ENCODE results near the gene DNAH2. TPM values are rescaled to one million over a fixed set of nuclear protein-coding genes. Genes with fewer than 3 reads are reported as not detected.

DNAH2 gene
- total and polyA plus RNA-seq, 9 of the 15 experiments (the other 6 are each of a cell fraction or from before 2014, with no cell fraction given), result 0.03 TPM; not detected in 8

DNA sequence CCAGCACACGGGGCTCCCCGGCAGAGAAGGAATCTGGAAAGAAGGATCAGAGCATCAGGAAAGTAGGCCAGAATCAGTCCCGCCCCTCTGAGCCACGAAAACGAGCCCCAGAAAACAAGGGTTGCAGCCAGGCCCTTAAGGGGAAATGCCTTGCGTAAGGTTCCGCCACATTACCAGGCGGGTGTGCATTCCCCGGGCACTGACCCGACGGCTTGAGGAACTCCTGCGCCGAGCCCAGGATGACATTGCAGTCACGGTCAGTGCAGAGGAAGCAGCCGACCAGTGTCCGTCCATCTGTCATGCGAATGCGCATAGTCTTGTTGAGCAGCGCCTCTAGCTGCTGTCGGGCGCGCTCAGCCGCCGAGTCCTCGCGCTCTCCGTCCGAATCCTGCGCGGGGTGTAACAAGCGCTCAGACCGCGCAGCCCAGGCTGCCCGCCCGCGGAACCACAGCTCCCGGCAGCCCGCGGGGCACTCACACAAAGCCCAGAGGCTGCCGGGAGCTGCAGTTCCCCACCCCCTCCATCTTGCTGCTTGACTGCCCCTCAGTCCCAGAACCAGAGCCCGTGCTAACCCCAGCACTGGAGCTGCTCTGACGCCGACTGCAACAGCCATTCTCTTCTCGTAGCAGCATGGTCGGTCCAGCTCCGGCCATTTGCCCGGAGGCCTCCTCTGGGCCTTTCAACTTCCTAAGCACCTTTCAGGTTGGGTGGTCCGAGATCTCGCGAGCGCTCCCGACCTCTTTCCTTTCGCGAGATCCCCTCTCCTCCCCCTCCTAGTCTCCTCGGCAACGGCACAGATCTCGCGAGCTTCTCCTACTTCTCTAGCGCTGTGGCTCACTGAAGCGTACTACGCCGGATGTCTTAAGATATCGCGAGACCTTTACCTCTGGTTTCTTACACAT lies 139.5 kb downstream of the DNAH2 start, which contains the start of gene NAA38 (continued):
- TF ChIP-seq HOXB6 (CRISPR knock-in tag; IDR thresholded peaks at IDR 0.05; ENCODE audit: borderline replicate concordance) (no peak), SIX5 (IDR thresholded peaks at IDR 0.05; ENCODE audit: borderline replicate concordance in 1 of 2, insufficient read depth in 1 of 2, low read depth in 1 of 2, low read length in 2 of 2) (peak; percentile 78 to 84), ZNF24 (IDR thresholded peaks at IDR 0.05) (peak; percentile 34; the same call in 1 of the 2 replicates), IRF9 (tag; IDR thresholded peaks at IDR 0.05) (no peak), ZNF507 (tag; conservative IDR thresholded peaks at IDR 0.05) (no peak), ZNF41 (CRISPR knock-in tag; conservative IDR thresholded peaks at IDR 0.05) (no peak), HDAC1 (IDR thresholded peaks at IDR 0.05) (peak in 1 of 2 experiments; percentile 49; a peak in 1 of 4 replicates), HDAC3 (IDR thresholded peaks at IDR 0.05; ENCODE audit: borderline replicate concordance, partially characterized antibody) (peak; percentile 63), NR2C1 (IDR thresholded peaks at IDR 0.05) (no peak), NR2C1 (tag; IDR thresholded peaks at IDR 0.05) (peak; percentile 47; the same call in 1 of the 2 replicates), ZNF639 (CRISPR knock-in tag; conservative IDR thresholded peaks at IDR 0.05 in 1 of 2, IDR thresholded peaks at IDR 0.05 in 1 of 2) (peak in 1 of 2 experiments; percentile 74; a peak in 2 of 4 replicates), ZNF408 (CRISPR knock-in tag; IDR thresholded peaks at IDR 0.05; ENCODE audit: low read depth) (no peak), GTF2A2 (tag; IDR thresholded peaks at IDR 0.05) (no peak), NFIX (CRISPR knock-in tag; IDR thresholded peaks at IDR 0.05; ENCODE audit: low read depth) (no peak), ARNT (IDR thresholded peaks at IDR 0.05) (no peak), ILF3 (IDR thresholded peaks at IDR 0.05; ENCODE audit: borderline replicate concordance) (no peak), GATAD2A (IDR thresholded peaks at IDR 0.05) (no peak), ZNF740 (CRISPR knock-in tag; IDR thresholded peaks at IDR 0.05) (peak; percentile 52; the same call in 1 of the 2 replicates), ZNF740 (tag; IDR thresholded peaks at IDR 0.05) (no peak), KDM5B (IDR thresholded peaks at IDR 0.05; ENCODE audit: insufficient replicate concordance, low read depth, low read length) (peak; percentile 45), ZNF282 (CRISPR knock-in tag; IDR thresholded peaks at IDR 0.05) (no peak), ZNF121 (CRISPR knock-in tag; conservative IDR thresholded peaks at IDR 0.05) (no peak)
- TF ChIP-seq, protein P1, sequence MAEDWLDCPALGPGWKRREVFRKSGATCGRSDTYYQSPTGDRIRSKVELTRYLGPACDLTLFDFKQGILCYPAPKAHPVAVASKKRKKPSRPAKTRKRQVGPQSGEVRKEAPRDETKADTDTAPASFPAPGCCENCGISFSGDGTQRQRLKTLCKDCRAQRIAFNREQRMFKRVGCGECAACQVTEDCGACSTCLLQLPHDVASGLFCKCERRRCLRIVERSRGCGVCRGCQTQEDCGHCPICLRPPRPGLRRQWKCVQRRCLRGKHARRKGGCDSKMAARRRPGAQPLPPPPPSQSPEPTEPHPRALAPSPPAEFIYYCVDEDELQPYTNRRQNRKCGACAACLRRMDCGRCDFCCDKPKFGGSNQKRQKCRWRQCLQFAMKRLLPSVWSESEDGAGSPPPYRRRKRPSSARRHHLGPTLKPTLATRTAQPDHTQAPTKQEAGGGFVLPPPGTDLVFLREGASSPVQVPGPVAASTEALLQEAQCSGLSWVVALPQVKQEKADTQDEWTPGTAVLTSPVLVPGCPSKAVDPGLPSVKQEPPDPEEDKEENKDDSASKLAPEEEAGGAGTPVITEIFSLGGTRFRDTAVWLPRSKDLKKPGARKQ (CRISPR knock-in tag; IDR thresholded peaks at IDR 0.05), result no peak

Measured in K562 (cell line).